GM21367 (cell line): ENCODE data around the gene CFAP43.

Experiments used
- ATAC-seq: cut with Tn5 transposase; IDR thresholded peaks from one replicate; pipeline ENCODE4 v1.9.1; 2021; ENCODE audit not compliant: unreplicated experiment

The CFAP43 gene

GRCh38 chr10:104101902-104102301, 130.3 kb downstream of the CFAP43 start:
- no peak for ATAC-seq

- no peak for ATAC-seq
Observed at GRCh38 chr10:104100795-104101194, 131.4 kb downstream of the CFAP43 start.

GRCh38 chr10:104099941-104100340, 132.2 kb downstream of the CFAP43 start:
- no peak for ATAC-seq

GRCh38 chr10:104099269-104099668, 132.9 kb downstream of the CFAP43 start:
- ATAC-seq = no peak

GRCh38 chr10:104098358-104098925, 133.7 kb downstream of the CFAP43 start:
- no peak for ATAC-seq

- ATAC-seq = no peak
Observed at GRCh38 chr10:104096692-104097091, 135.5 kb downstream of the CFAP43 start.

- ATAC-seq = no peak
Observed at GRCh38 chr10:104092749-104093148, 139.4 kb downstream of the CFAP43 start.

- ATAC-seq = no peak
Observed at GRCh38 chr10:104090611-104091010, 141.6 kb downstream of the CFAP43 start.

- no peak for ATAC-seq
Observed at GRCh38 chr10:104089621-104090020, 142.5 kb downstream of the CFAP43 start.

- ATAC-seq = no peak
Observed at GRCh38 chr10:104088239-104088638, 143.9 kb downstream of the CFAP43 start.

- ATAC-seq = no peak
Observed at GRCh38 chr10:104085801-104086400, 146.3 kb downstream of the CFAP43 start, which contains the start of gene COL17A1. COL17A1 (minus strand) TSS chr10:104085880; CDS start chr10:104080673, 5,207 bp downstream.

GRCh38 chr10:104084482-104085142, 147.6 kb downstream of the CFAP43 start:
- no peak for ATAC-seq

- no peak for ATAC-seq
Observed at GRCh38 chr10:104081998-104082397, 150.2 kb downstream of the CFAP43 start.

- ATAC-seq = no peak
Observed at GRCh38 chr10:104080762-104081161, 151.4 kb downstream of the CFAP43 start.
